WTC11 (cell line): ENCODE data around the gene BACE2.

Source experiments
- ATF1 ChIP-seq: sonication (generic); formaldehyde crosslinking; IDR thresholded peaks from 2 replicates; pipeline ENCODE4 v1.8.1; 2023; ENCODE audit warnings: mild to moderate bottlenecking, moderate library complexity, missing genetic modification reagents
- ATF3 ChIP-seq: sonication (generic); formaldehyde crosslinking; conservative IDR thresholded peaks from 2 replicates; pipeline ENCODE4 v1.8.1; 2022; ENCODE audit warnings: mild to moderate bottlenecking, missing genetic modification reagents
- CREB1 ChIP-seq: sonication (generic); formaldehyde crosslinking; IDR thresholded peaks from 2 replicates; pipeline ENCODE4 v1.8.0; 2023; ENCODE audit warnings: mild to moderate bottlenecking, missing genetic modification reagents
- CTCF ChIP-seq: fragments of 200-600 bp; IDR thresholded peaks from 2 replicates; pipeline ENCODE4 v1.8.0; 2022; ENCODE audit warnings: antibody characterized with exemption
- E2F4 ChIP-seq: sonication (generic); formaldehyde crosslinking; IDR thresholded peaks from 2 replicates; pipeline ENCODE4 v1.8.1; 2022; ENCODE audit warnings: low read depth, mild to moderate bottlenecking, moderate library complexity, missing genetic modification reagents, borderline replicate concordance
- ELF4 ChIP-seq: sonication (generic); formaldehyde crosslinking; IDR thresholded peaks from 2 replicates; pipeline ENCODE4 v1.8.1; 2022; ENCODE audit warnings: low read depth, mild to moderate bottlenecking, moderate library complexity, missing genetic modification reagents
- ETV6 ChIP-seq: sonication (generic); formaldehyde crosslinking; IDR thresholded peaks from 2 replicates; pipeline ENCODE4 v1.8.1; 2022; ENCODE audit warnings: mild to moderate bottlenecking, missing genetic modification reagents
- FOXP4 ChIP-seq: sonication (generic); formaldehyde crosslinking; IDR thresholded peaks from 2 replicates; pipeline ENCODE4 v1.8.0; 2022; ENCODE audit warnings: mild to moderate bottlenecking, missing genetic modification reagents
- HMGXB4 ChIP-seq: sonication (generic); formaldehyde crosslinking; IDR thresholded peaks from 2 replicates; pipeline ENCODE4 v1.8.1; 2023; ENCODE audit warnings: mild to moderate bottlenecking, moderate library complexity, missing genetic modification reagents
- MXD4 ChIP-seq: fragments of 250-450 bp; sonication (Bioruptor Pico); IDR thresholded peaks from 2 replicates; pipeline ENCODE4 v1.8.0; 2021; ENCODE audit warnings: mild to moderate bottlenecking, moderate library complexity, borderline replicate concordance
- SMAD4 ChIP-seq: sonication (generic); formaldehyde crosslinking; IDR thresholded peaks from 2 replicates; pipeline ENCODE4 v1.8.0; 2022; ENCODE audit warnings: mild to moderate bottlenecking, missing genetic modification reagents
- STAT6 ChIP-seq: sonication (generic); formaldehyde crosslinking; conservative IDR thresholded peaks from 2 replicates; pipeline ENCODE4 v1.8.1; 2023; ENCODE audit warnings: mild to moderate bottlenecking, low read depth, missing genetic modification reagents, moderate library complexity

GRCh38 chr21:41318218-41318617 lies 150.3 kb downstream of the BACE2 start:
- no peak for TF ChIP-seq CREB1 (CRISPR knock-in tag)
- TF ChIP-seq CTCF, result no peak
- no peak for TF ChIP-seq SMAD4 (CRISPR knock-in tag)
- no peak for TF ChIP-seq ATF3 (CRISPR knock-in tag)
- no peak for TF ChIP-seq FOXP4
- no peak for TF ChIP-seq E2F4
- TF ChIP-seq STAT6 (CRISPR knock-in tag), result no peak
- no peak for TF ChIP-seq ELF4 (CRISPR knock-in tag)
- no peak for TF ChIP-seq ETV6 (CRISPR knock-in tag)
- TF ChIP-seq MXD4, result no peak
- no peak for TF ChIP-seq HMGXB4 (CRISPR knock-in tag)
- no peak for TF ChIP-seq ATF1
